Activated CD4-positive, alpha-beta T cell treated with anti-CD3 and anti-CD28 coated beads for 1 hour (primary cell): ENCODE results near the gene ASCC3.

ENCODE experiments used
- DNase-seq: peaks from one replicate; pipeline ENCODE4 v3.0.0-alpha.2; 2020

Gene ASCC3

GRCh38 chr6:100462706-100463629 lies 418.2 kb downstream of the ASCC3 start:
- no peak for DNase-seq

- no peak for DNase-seq
These were observed 419.0 kb downstream of the ASCC3 start for GRCh38 chr6:100461917-100462705.

- DNase-seq, result no peak
These were observed 419.7 kb downstream of the ASCC3 start for GRCh38 chr6:100461278-100461916.

GRCh38 chr6:100460650-100461204 lies 420.4 kb downstream of the ASCC3 start:
- no peak for DNase-seq

- no peak for DNase-seq
These were observed 421.4 kb downstream of the ASCC3 start for GRCh38 chr6:100459592-100460184.

GRCh38 chr6:100458841-100459591 lies 422.1 kb downstream of the ASCC3 start:
- DNase-seq, result no peak
